ENCODE measurements around the gene TP53INP2. TPM values are rescaled to one million over a fixed set of nuclear protein-coding genes. Genes with fewer than 3 reads are reported as not detected.

TP53INP2 gene
- total and polyA plus RNA-seq, 2 of the 13 experiments (the other 11 are each of a cell fraction or from before 2014, with no cell fraction given), result 5.2 to 18.8 TPM

GRCh38 chr20:34753706-34754461 is 49.7 kb downstream of the TP53INP2 start (continued):
- TF ChIP-seq, protein P1, sequence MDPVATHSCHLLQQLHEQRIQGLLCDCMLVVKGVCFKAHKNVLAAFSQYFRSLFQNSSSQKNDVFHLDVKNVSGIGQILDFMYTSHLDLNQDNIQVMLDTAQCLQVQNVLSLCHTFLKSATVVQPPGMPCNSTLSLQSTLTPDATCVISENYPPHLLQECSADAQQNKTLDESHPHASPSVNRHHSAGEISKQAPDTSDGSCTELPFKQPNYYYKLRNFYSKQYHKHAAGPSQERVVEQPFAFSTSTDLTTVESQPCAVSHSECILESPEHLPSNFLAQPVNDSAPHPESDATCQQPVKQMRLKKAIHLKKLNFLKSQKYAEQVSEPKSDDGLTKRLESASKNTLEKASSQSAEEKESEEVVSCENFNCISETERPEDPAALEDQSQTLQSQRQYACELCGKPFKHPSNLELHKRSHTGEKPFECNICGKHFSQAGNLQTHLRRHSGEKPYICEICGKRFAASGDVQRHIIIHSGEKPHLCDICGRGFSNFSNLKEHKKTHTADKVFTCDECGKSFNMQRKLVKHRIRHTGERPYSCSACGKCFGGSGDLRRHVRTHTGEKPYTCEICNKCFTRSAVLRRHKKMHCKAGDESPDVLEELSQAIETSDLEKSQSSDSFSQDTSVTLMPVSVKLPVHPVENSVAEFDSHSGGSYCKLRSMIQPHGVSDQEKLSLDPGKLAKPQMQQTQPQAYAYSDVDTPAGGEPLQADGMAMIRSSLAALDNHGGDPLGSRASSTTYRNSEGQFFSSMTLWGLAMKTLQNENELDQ (CRISPR knock-in tag; IDR thresholded peaks at IDR 0.05; ENCODE audit: borderline replicate concordance), result no peak
- TF ChIP-seq ZNF296 (CRISPR knock-in tag; conservative IDR thresholded peaks at IDR 0.05) (no peak), SNRNP70 (IDR thresholded peaks at IDR 0.05; ENCODE audit: low read depth, low read length) (no peak), ZNF609 (CRISPR knock-in tag; IDR thresholded peaks at IDR 0.05; ENCODE audit: borderline replicate concordance) (no peak), MXI1 (IDR thresholded peaks at IDR 0.05; ENCODE audit: borderline replicate concordance, low read depth, low read length) (no peak), MAFG (CRISPR knock-in tag; IDR thresholded peaks at IDR 0.05) (no peak)
